NCI-H1694 treated with DMSO at 0.1 percent for 48 hours (cell line): ENCODE data around the gene OR52I2.

Experiments used
- DNase-seq: peaks from one replicate; lab custom pipeline; 2025; lab: John Stamatoyannopoulos, UW

OR52I2 gene

GRCh38 chr11:4607781-4608666, 26.5 kb downstream of the OR52I2 start, which contains the start of gene TRIM68:
Gene TRIM68, minus strand, starts transcription at chr11:4608231. Its CDS starts 2,727 bp downstream, at chr11:4605504.
- DNase-seq, result peak; percentile 70

DNA sequence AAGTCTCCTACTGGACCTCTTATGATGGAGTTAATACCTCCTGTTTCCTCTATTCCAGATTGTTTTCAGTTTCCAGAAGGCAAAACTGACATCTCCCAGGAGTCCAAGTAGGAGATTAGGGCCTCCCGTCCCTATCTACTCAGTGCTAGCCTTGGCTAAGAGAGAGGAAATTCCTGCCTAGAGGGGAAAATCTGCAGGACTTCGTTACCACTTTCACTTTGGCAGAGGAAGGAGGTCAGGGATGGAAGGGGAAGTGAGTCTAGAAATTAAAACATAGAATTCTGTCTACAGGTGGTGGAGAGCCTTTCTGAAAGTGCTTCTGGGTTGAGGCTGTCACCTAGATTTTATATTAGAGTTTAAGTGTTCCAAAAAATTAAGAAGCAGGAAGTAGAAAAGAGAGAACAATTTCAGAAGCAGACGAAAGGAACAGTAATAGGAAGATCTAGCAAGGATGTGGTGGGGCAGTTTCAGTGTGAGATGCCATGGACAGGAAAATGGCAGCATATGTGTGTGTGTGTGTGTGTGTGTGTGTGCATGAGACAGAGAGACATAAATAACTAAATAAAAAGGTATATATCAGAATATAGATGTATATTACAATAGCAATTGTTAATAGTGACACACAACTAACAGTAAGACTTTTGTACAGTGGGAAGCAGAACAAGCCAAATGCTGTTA, 28.9 kb downstream of the OR52I2 start:
- no peak for DNase-seq

GRCh38 chr11:4611986-4612385, 30.4 kb downstream of the OR52I2 start:
- no peak for DNase-seq

DNA sequence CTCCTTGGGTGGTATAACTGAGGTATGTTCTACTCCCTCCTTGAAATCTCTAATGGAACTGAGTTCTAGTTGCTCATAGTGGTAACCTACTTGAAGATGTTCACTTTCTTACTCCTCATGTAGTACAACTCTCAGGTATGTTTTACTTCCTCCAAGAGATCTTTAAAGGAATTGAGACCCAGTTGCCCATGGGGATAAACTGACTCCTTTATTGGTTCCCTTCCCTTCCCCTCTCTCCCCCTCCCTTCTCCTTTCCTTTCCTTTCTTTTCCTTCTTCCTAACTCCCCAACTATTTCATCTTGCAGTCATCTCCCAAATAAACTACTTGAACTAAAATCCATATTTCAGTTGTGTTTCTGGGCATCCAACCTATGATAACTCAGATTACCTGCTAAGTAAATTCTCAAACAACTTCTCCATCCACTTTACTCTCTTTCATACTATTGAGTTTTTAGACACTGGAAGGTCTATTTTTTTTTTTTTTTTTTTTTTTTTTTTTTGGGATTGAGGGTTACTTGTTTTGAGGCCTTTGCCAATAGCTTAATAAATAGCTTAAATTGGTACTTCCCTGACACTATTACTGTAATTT, 34.4 kb downstream of the OR52I2 start:
- DNase-seq, result no peak

- no peak for DNase-seq
These were observed 38.0 kb downstream of the OR52I2 start for GRCh38 chr11:4619514-4619913.

DNA sequence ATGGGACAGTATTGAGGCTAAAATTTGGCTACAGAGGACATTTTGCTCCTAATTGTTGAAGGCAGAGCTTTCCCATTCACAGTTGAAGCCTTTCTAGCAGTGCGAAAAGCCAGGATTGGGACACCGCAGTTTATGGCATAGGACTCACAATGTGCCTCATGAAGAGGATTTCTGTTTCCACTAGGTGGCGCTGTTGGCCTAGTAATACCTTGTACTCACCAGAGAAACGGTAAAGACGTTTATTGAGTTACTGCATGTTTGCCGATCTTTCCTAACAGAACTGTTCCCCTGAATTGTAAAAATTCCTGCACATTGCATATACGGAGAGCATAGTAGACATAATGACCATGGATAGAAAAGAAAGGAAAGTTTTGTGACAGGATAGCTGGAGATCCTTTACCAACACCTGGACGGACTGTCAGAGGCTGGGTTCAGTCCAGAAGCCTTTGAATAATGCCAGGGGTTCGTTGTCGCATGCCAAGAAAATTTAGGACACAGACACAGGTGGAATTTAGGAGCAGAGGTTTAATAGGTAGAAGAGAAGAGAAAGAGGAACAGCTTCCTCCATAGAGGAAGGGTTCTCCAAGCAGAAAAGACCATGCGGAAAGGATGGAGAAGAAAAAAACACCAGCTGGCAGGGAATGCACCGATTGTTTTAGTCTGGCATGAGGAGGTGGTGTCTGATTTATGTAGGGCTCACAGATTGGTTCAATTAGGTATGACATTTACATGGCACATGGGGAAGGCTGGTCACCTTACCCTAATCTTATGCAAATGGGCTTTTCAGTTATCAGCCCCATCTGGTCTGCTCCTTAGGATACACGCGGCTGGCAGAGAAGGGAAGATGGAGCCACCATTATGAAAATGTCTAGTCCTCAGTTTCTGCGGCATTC, 44.9 kb downstream of the OR52I2 start:
- peak; percentile 29 for DNase-seq

DNA sequence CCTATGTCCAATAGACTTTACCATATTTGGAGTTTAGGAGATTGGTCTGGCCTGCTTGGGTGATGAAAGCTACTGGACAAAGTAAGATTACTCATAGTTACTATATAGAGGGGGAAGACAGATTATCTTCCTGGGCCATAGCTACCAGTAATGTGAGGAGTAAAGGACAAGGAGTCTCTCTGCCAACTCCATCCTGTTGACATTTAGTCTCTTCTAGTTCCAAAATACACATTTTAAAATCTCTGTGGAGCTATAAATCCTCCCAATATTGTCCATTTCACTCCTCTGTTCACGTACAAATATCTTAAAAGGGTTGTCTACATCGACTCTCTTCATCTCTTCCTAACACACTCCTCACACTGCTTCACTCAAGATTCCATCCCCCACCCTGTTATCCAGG, 54.6 kb downstream of the OR52I2 start:
- DNase-seq, result no peak

DNA sequence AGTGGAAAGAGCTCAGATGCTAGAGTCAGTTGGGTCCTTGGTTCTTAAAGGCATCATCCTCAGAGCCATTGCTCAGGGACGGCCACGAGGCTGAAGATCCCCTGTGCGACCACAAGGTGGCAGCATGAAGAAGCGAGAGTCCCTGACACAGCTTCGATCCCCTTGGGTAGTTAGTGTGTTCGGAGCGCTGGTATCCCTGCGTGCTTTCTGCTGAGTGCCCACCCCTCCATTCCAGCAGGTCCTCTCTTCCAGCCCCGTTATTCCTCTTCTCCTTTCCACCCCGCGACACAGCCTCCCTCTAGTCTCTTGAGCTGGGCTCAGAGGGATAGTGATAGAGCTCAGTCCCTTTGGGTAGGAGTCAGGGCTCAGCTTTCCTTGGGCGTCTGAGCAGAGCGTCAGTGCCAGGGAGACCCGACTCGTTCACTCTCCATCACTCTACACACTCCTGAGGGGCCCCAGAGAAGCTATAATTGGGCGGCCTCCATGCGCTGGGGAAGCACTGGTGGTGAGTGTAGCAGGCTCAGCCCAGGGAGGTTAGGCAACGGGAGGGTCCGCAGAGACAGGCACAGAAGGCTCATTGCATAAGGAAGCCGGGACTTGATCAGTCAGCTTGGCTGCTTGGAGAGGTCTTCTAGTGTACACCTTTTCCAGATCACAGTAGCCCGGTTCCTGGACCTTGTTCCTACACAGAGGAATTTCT, 55.6 kb downstream of the OR52I2 start, which contains the start of gene OR51D1:
OR51D1 (plus strand) TSS at position 516 of the 700 bp plus-strand sequence. CDS start 2,314 bp downstream, outside the sequence.
- peak; percentile 24 for DNase-seq

- DNase-seq, result no peak
These were observed 56.1 kb downstream of the OR52I2 start for GRCh38 chr11:4637662-4638047.

DNA sequence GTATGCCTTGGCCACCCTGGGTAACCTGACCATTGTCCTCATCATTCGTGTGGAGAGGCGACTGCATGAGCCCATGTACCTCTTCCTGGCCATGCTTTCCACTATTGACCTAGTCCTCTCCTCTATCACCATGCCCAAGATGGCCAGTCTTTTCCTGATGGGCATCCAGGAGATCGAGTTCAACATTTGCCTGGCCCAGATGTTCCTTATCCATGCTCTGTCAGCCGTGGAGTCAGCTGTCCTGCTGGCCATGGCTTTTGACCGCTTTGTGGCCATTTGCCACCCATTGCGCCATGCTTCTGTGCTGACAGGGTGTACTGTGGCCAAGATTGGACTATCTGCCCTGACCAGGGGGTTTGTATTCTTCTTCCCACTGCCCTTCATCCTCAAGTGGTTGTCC, 58.4 kb downstream of the OR52I2 start:
- no peak for DNase-seq

DNA sequence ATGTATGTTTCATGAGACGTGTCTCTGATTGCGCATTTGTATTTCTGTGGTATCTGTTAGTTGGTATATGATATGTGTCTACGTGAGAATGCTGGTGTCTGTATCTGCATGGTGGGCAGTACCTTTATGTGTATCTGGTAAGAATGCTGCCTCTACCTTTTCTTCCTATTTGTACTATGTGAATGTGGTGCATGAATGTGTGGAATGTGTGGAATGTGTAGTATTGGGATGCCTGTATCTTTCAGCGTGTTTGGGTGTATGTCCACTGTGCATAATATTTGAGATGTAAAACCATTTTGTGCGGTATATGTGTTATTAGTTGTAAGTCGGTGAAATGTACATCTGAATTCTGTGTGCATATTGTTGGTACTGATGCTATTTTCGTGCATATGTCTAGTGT, 60.0 kb downstream of the OR52I2 start:
- no peak for DNase-seq

- DNase-seq, result no peak
These were observed 60.5 kb downstream of the OR52I2 start for GRCh38 chr11:4642043-4642442.
